AG08396 (cell line): ENCODE results near the gene VPS8.

Experiments
- DNase-seq: peaks from one replicate; pipeline ENCODE4 v3.0.0; 2012; ENCODE audit warnings: low spot score, mixed read lengths

The VPS8 gene

DNA sequence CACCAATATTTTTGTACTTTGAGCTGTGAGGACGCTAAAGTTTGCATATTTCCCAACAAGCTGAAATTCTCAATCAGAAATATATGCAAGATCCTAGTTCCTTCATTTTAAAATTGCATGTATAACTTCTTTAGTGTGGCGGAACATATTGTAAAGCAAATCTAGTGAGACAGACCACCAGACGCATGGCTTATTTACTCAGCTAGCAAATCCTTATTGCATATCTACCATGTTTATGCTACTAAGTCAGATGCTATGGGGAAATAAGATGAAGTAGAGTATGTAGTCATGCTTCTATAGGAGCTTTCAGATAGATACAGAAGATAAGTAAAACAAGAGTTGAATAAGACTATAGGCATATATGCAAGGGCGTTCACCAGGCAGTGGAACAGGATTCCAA lies 278.8 kb downstream of the VPS8 start:
- no peak for DNase-seq

DNA sequence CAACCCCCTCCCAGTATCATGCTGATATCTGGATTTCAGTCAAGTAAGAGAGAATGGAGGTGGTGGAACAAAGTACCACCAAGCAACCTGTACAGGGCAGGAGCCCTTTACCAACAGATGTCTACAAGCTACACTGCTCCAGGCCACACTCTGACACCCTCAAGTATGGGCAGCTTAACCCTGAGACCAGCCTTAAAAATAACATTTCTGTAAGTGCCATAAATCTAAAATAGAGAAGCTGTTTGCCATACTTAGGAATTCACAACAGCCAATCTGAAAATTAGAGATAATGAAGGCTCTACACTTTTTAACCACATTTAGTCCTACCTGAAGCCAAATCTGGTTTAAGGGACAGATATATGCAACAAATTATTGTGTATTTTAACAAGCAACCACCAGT lies 281.1 kb downstream of the VPS8 start:
- no peak for DNase-seq

GRCh38 chr3:185094697-185095096 lies 282.7 kb downstream of the VPS8 start:
- DNase-seq: no peak
